ENCODE results near the gene SOCS1. TPM values are rescaled to one million over a fixed set of nuclear protein-coding genes. Genes with fewer than 3 reads are reported as not detected.

SOCS1 gene
- total and polyA plus RNA-seq, 2 of the 8 experiments (the other 6 are each of a cell fraction or from before 2014, with no cell fraction given): 21.0 to 48.9 TPM

- TF ChIP-seq, protein P1, sequence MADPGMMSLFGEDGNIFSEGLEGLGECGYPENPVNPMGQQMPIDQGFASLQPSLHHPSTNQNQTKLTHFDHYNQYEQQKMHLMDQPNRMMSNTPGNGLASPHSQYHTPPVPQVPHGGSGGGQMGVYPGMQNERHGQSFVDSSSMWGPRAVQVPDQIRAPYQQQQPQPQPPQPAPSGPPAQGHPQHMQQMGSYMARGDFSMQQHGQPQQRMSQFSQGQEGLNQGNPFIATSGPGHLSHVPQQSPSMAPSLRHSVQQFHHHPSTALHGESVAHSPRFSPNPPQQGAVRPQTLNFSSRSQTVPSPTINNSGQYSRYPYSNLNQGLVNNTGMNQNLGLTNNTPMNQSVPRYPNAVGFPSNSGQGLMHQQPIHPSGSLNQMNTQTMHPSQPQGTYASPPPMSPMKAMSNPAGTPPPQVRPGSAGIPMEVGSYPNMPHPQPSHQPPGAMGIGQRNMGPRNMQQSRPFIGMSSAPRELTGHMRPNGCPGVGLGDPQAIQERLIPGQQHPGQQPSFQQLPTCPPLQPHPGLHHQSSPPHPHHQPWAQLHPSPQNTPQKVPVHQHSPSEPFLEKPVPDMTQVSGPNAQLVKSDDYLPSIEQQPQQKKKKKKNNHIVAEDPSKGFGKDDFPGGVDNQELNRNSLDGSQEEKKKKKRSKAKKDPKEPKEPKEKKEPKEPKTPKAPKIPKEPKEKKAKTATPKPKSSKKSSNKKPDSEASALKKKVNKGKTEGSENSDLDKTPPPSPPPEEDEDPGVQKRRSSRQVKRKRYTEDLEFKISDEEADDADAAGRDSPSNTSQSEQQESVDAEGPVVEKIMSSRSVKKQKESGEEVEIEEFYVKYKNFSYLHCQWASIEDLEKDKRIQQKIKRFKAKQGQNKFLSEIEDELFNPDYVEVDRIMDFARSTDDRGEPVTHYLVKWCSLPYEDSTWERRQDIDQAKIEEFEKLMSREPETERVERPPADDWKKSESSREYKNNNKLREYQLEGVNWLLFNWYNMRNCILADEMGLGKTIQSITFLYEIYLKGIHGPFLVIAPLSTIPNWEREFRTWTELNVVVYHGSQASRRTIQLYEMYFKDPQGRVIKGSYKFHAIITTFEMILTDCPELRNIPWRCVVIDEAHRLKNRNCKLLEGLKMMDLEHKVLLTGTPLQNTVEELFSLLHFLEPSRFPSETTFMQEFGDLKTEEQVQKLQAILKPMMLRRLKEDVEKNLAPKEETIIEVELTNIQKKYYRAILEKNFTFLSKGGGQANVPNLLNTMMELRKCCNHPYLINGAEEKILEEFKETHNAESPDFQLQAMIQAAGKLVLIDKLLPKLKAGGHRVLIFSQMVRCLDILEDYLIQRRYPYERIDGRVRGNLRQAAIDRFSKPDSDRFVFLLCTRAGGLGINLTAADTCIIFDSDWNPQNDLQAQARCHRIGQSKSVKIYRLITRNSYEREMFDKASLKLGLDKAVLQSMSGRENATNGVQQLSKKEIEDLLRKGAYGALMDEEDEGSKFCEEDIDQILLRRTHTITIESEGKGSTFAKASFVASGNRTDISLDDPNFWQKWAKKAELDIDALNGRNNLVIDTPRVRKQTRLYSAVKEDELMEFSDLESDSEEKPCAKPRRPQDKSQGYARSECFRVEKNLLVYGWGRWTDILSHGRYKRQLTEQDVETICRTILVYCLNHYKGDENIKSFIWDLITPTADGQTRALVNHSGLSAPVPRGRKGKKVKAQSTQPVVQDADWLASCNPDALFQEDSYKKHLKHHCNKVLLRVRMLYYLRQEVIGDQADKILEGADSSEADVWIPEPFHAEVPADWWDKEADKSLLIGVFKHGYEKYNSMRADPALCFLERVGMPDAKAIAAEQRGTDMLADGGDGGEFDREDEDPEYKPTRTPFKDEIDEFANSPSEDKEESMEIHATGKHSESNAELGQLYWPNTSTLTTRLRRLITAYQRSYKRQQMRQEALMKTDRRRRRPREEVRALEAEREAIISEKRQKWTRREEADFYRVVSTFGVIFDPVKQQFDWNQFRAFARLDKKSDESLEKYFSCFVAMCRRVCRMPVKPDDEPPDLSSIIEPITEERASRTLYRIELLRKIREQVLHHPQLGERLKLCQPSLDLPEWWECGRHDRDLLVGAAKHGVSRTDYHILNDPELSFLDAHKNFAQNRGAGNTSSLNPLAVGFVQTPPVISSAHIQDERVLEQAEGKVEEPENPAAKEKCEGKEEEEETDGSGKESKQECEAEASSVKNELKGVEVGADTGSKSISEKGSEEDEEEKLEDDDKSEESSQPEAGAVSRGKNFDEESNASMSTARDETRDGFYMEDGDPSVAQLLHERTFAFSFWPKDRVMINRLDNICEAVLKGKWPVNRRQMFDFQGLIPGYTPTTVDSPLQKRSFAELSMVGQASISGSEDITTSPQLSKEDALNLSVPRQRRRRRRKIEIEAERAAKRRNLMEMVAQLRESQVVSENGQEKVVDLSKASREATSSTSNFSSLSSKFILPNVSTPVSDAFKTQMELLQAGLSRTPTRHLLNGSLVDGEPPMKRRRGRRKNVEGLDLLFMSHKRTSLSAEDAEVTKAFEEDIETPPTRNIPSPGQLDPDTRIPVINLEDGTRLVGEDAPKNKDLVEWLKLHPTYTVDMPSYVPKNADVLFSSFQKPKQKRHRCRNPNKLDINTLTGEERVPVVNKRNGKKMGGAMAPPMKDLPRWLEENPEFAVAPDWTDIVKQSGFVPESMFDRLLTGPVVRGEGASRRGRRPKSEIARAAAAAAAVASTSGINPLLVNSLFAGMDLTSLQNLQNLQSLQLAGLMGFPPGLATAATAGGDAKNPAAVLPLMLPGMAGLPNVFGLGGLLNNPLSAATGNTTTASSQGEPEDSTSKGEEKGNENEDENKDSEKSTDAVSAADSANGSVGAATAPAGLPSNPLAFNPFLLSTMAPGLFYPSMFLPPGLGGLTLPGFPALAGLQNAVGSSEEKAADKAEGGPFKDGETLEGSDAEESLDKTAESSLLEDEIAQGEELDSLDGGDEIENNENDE (IDR thresholded peaks at IDR 0.05; ENCODE audit: insufficient replicate concordance, low read length): no peak
- TF ChIP-seq ZNF274 (IDR thresholded peaks at IDR 0.05; ENCODE audit: borderline replicate concordance, extremely low read depth, low read length) (no peak), RNF2 (IDR thresholded peaks at IDR 0.05; ENCODE audit: borderline replicate concordance, low read depth, low read length, missing control alignments, poor library complexity, severe bottlenecking) (no peak), SIN3A (conservative IDR thresholded peaks at IDR 0.05 in 1 of 2, IDR thresholded peaks at IDR 0.05 in 1 of 2; ENCODE audit: low read depth in 1 of 2, low read length in 2 of 2) (no peak), RXRA (IDR thresholded peaks at IDR 0.05; ENCODE audit: insufficient read depth, low read depth, low read length) (no peak), BCL11A (IDR thresholded peaks at IDR 0.05; ENCODE audit: low read depth in 2 of 2, low read length in 2 of 2) (no peak), TEAD4 (IDR thresholded peaks at IDR 0.05; ENCODE audit: low read depth, low read length) (no peak), KDM4A (IDR thresholded peaks at IDR 0.05; ENCODE audit: low read depth, low read length, severe bottlenecking) (no peak)
- TF ChIP-seq, protein P2, sequence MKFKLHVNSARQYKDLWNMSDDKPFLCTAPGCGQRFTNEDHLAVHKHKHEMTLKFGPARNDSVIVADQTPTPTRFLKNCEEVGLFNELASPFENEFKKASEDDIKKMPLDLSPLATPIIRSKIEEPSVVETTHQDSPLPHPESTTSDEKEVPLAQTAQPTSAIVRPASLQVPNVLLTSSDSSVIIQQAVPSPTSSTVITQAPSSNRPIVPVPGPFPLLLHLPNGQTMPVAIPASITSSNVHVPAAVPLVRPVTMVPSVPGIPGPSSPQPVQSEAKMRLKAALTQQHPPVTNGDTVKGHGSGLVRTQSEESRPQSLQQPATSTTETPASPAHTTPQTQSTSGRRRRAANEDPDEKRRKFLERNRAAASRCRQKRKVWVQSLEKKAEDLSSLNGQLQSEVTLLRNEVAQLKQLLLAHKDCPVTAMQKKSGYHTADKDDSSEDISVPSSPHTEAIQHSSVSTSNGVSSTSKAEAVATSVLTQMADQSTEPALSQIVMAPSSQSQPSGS (IDR thresholded peaks at IDR 0.05; ENCODE audit: low read length): no peak
Observed at GRCh38 chr16:11289202-11289601, 33.2 kb upstream of the SOCS1 start (continued).

Measured in H1 (cell line).